Measurements from ENCODE around the gene IGSF11.
"Not testable (repeated sequence)": the region's sequence is repeated elsewhere in the genome, so short reads cannot be mapped to it uniquely, and the experiment has no call there.

The IGSF11 gene

DNA sequence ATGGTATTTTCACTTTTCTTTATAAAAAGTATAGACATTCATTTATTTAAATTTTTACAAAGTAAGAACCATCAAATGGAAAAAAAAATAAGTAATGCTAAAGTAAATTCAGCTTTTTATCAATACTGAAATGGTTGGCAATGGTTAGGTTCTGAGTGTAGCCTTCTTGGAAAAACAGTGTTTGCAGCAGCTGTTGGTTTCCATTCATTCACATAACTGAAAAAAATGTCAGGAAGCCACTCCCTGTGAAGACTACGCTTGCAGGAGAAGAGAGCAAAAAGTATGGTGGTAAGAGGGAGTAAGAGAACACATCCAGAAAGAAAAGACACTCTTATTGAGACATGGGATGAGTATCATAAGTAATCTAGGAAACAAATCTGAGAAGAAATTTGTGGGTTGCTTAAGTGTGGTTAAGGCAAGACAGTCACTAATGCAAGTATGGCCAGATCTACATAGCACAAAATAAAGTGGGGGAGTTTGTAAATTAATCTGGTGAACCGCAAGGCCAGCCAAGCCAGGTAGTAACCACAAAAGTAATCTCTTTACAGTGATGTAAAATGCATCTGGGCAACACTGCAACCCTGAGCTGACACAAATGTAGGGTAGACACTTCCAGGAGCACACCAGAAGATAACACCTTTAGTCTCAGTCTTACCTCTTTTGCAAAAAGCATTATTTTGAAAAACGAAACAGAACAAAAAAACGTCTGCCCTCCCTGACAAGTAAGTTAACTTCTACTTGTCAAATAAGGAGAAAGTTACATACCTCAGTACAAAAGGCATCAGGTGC lies 133.7 kb downstream of the IGSF11 start:
- TF ChIP-seq TAF1 (IDR thresholded peaks at IDR 0.05; ENCODE audit: borderline replicate concordance, low read depth, low read length), result no peak
- no peak for TF ChIP-seq POLR2AphosphoS5 (IDR thresholded peaks at IDR 0.05; ENCODE audit: low read depth, low read length)
- no peak for TF ChIP-seq POLR2A (IDR thresholded peaks at IDR 0.05; ENCODE audit: low read depth, low read length)
- peak; percentile 46 for FAIRE-seq

DNA sequence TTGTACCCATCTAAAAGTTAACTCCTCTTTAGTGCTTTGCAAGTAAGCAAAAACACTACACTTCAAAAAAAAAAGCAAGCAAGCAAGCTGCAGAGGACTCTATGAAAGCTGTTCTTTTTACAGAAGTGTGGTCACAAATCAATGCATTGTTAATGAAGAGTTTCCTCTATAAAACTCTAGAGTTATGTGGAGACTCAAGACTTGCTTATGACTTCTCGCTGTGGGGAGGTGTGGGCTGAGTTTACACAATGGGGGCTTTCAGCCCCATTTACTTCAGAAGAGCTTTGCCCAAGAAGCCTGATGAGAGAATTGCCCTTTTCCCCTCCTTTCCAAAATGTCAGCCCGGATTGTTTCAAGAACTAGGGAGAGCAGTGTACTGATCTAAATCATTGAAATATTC lies 144.4 kb downstream of the IGSF11 start:
- DNase-seq (ENCODE audit: insufficient read length), result no peak
- no peak for FAIRE-seq
- TF ChIP-seq POLR2AphosphoS5 (IDR thresholded peaks at IDR 0.05; ENCODE audit: low read depth, low read length), result no peak
- TF ChIP-seq POLR2A (IDR thresholded peaks at IDR 0.05; ENCODE audit: low read depth, low read length), result no peak
- TF ChIP-seq TAF1 (IDR thresholded peaks at IDR 0.05; ENCODE audit: borderline replicate concordance, low read depth, low read length), result no peak

More for the DNA sequence above, 133.7 kb downstream of the IGSF11 start:
- DNase-seq (ENCODE audit: insufficient read length), result no peak

DNA sequence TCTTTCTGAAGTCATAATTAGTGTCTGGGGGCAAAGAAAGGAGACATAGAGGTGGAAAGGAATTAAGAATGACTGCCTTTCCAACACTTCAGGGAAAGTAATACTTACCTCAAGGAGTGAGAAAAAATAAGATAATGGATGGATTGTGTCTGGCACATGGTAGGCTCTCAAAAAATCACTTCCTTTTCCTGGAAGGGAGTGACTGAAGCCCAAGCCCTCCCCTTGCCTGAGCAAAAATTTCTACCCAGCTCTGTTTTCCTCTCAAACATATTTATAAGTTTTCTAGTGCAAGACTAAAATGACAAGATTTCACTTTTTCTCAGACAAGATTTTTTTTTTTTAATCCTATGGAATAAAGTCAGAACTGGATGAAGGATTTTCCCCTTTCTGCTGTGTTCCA lies 145.0 kb downstream of the IGSF11 start:
- FAIRE-seq (no peak), DNase-seq (ENCODE audit: insufficient read length) (no peak)

DNA sequence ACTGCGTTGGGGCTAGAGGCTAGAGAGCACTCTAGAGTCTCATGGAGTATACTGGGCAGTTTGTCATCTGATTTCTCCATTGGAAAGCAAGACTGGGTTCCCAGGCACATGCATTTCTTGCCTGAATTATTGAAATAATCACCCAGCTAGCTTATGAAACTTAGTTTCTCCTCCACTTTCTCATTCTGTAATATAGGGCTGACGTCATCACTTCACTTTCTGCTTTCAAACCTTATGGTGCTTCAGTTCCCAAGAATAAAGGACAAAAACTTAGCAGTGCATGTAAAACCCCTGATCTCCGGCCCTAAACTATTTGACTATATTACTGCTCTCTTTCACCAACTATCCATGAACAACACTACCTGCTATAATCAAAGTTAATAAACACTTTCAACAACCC lies 147.9 kb downstream of the IGSF11 start:
- TF ChIP-seq TAF1 (IDR thresholded peaks at IDR 0.05; ENCODE audit: borderline replicate concordance, low read depth, low read length) (no peak), POLR2AphosphoS5 (IDR thresholded peaks at IDR 0.05; ENCODE audit: low read depth, low read length) (no peak), POLR2A (IDR thresholded peaks at IDR 0.05; ENCODE audit: low read depth, low read length) (no peak)
- DNase-seq (ENCODE audit: insufficient read length) (no peak), FAIRE-seq (no peak)

More for the DNA sequence above, 145.0 kb downstream of the IGSF11 start:
- TF ChIP-seq POLR2AphosphoS5 (IDR thresholded peaks at IDR 0.05; ENCODE audit: low read depth, low read length) (no peak), POLR2A (IDR thresholded peaks at IDR 0.05; ENCODE audit: low read depth, low read length) (no peak)

DNA sequence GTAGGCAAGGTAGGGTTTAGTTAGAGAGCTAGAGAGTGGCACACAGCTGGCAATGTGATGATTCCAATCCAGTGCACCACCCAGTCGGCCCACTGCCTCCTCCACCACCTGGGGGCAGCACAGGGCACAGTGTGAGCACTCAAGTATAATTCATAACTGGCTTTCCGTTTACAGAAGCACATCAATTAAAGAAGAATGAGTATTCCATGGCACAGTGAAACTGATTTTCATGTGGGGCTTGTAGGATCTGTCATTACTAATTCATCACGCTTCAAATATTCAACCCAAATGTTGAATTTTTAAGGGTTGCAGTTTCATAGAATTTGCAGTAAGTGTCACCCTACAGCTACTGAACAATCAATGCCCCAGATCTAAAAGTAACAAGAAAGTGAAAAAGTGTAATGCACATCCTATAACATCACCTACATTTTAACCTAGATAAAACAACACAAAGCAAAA lies 149.9 kb downstream of the IGSF11 start:
- no peak for TF ChIP-seq POLR2AphosphoS5 (IDR thresholded peaks at IDR 0.05; ENCODE audit: low read depth, low read length)
- no peak for TF ChIP-seq TAF1 (IDR thresholded peaks at IDR 0.05; ENCODE audit: borderline replicate concordance, low read depth, low read length)
- TF ChIP-seq POLR2A (IDR thresholded peaks at IDR 0.05; ENCODE audit: low read depth, low read length), result no peak
- FAIRE-seq, result peak; percentile 57
- DNase-seq (ENCODE audit: insufficient read length), result peak; percentile 1

DNA sequence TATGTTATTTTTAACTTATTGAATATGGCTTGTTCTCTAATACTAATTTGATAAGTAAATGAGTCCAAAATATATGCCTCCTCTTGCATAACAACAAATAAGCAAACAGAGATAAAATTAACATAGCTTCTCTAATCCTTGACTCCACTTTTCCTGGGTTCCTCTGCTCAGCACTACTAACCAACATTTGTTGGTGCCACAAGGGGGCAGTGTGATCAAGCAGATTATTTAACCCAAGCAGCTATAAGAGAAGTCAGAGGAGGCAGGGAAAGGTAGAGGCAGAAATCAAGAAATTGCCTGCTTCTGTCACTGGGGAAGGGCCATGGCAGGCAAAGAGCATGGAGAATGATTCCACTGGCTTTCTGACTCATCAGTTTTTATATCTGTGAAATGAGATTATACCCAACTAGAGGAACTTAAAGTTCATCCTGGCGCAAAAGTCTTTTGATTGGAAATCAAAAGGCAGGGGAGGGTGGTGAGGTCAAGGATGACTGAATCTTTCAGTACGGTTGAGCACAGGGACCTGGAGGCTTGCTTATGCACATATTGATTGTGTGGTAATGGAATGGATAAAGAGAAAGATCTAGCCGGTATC lies 152.2 kb downstream of the IGSF11 start:
- peak; percentile 1 for DNase-seq (ENCODE audit: insufficient read length)
- FAIRE-seq, result peak; percentile 83
- TF ChIP-seq POLR2AphosphoS5 (IDR thresholded peaks at IDR 0.05; ENCODE audit: low read depth, low read length), result no peak
- no peak for TF ChIP-seq POLR2A (IDR thresholded peaks at IDR 0.05; ENCODE audit: low read depth, low read length)
- TF ChIP-seq TAF1 (IDR thresholded peaks at IDR 0.05; ENCODE audit: borderline replicate concordance, low read depth, low read length), result no peak

DNA sequence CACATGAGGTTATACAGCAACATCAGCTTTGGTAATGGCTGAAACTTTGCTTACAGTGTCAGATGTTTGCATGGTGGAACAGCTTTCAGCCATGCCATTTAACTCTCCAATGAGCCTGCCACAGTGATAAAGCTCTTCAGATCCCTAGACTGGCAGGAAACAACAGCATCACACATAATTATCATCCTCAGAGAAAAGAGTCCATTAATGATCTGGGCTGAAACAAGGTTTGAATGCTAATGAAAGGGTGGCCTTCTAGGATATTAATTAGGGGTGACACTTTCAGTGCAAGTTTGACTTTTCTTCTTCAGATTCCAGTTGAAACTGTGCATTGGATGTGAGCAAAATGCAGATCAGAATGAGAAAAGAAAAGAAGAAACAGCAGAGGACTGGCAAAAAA lies 166.6 kb downstream of the IGSF11 start:
- FAIRE-seq, result peak; percentile 42
- TF ChIP-seq TAF1 (IDR thresholded peaks at IDR 0.05; ENCODE audit: borderline replicate concordance, low read depth, low read length) (no peak), POLR2AphosphoS5 (IDR thresholded peaks at IDR 0.05; ENCODE audit: low read depth, low read length) (no peak), POLR2A (IDR thresholded peaks at IDR 0.05; ENCODE audit: low read depth, low read length) (no peak)
- DNase-seq (ENCODE audit: insufficient read length), result no peak

DNA sequence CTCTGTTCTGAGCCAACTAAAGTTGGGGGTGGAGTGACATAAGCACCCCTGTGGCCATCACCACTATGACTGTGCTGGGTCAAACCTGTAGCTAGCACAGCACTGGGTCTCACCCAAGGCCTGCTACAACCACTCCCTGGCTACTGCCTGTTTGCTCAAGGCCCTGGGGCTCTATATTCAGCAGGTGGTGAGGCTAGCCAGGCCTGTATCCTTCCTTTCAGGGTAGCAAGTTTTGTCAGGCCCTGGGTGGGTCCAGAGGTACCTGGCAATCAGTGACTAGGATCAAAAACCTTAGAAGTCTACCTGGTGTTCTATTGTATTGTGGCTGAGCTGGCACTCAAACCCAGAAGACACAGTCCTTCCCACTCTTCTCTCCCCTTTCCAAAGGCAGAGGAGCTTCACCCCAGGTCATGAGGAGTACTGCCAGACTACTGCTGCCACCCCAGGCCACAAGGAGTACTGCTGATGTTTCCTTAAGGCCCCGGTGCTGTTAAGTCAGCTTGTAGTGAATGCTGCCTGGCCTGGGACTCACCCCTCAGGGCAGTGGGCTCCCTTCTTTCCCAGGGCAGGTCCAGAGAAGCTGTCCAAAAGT lies 170.8 kb downstream of the IGSF11 start:
- no peak for DNase-seq (ENCODE audit: insufficient read length)
- TF ChIP-seq POLR2A (IDR thresholded peaks at IDR 0.05; ENCODE audit: low read depth, low read length), result no peak
- no peak for TF ChIP-seq TAF1 (IDR thresholded peaks at IDR 0.05; ENCODE audit: borderline replicate concordance, low read depth, low read length)
- no peak for TF ChIP-seq POLR2AphosphoS5 (IDR thresholded peaks at IDR 0.05; ENCODE audit: low read depth, low read length)
- FAIRE-seq, result no peak

DNA sequence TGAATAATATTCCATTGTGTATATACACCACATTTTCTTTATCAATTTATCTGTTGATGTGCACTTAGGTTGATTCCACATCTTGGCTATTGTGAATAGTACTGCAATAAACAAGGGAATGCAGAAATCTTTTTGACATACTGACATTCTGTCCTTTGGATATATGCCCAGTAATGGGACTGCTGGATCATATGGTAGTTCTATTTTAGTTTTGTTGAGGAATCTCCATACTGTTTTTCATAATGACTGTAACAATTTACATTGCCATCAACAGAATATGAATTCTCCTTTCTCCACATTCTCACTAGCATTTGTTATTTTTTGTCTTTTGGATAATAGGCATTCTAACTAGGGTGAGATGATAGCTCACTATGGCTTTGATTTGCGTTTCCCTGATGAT lies 174.7 kb downstream of the IGSF11 start:
- TF ChIP-seq TAF1 (IDR thresholded peaks at IDR 0.05; ENCODE audit: borderline replicate concordance, low read depth, low read length), result no peak
- TF ChIP-seq POLR2AphosphoS5 (IDR thresholded peaks at IDR 0.05; ENCODE audit: low read depth, low read length), result no peak
- TF ChIP-seq POLR2A (IDR thresholded peaks at IDR 0.05; ENCODE audit: low read depth, low read length), result no peak
- no peak for FAIRE-seq
- DNase-seq (ENCODE audit: insufficient read length), result no peak

DNA sequence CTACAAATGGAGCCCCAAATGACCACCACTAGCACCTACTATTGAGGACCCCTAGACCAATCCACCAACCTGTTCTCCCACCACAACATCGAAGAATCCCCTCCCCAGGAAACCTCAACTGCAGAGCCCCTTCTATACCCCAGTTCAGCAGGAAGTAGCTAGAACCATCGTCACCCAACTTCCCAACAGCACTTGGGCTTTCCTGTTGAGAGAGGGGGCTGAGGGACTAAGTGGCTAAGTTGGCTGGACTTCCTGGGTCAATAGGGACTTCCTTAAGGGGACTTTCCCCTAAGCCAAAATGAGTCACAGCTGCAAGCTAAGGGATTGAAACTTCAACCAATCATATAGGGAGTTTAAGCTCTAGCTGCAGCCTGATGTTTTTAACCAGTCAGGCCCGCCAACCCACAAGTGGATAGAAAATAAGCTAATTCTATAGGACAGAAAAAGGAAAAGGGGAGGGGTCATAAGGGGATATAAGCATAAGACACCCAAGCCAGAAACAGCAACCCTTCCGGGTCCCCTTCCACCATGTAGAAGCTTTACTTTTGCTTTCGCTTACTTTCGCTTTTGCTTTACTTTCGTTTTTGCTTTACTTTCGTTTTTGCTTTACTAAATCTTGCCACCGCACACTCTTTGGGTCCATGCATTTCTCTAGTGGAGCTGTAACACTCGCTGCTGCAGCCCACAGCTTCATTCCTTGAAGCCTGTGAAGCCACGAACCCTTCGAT lies 183.0 kb downstream of the IGSF11 start:
- DNase-seq (ENCODE audit: insufficient read length); FAIRE-seq: not testable (repeated sequence)

DNA sequence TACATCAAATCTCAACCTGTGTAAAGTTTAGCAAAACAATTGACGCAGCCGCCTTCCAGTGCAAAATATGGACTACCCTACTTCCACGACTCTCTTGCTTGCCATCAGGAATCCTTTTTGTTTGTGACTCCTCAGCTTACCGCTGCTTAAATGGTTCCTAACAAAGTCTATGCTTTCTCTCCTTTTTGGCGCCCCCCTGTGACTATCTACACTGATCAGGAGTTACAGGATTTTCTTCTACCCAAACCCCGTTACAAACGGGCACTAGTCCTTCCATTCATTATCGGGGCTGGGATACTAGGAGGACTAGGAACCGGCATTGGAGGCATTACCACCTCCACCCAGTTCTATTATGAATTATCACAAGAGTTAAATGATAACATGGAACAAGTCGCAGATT lies 184.0 kb downstream of the IGSF11 start:
- FAIRE-seq (no peak), DNase-seq (ENCODE audit: insufficient read length) (no peak)
- no peak for TF ChIP-seq TAF1 (IDR thresholded peaks at IDR 0.05; ENCODE audit: borderline replicate concordance, low read depth, low read length)
- TF ChIP-seq POLR2A (IDR thresholded peaks at IDR 0.05; ENCODE audit: low read depth, low read length), result no peak
- no peak for TF ChIP-seq POLR2AphosphoS5 (IDR thresholded peaks at IDR 0.05; ENCODE audit: low read depth, low read length)
